Measurements from ENCODE around the gene BMAL1. TPM values are rescaled to one million over a fixed set of nuclear protein-coding genes. Genes with fewer than 3 reads are reported as not detected.

The BMAL1 gene
- total RNA-seq, 4 donors from 2014 or later = 57.8 to 143 (median 80.8) TPM

DNA sequence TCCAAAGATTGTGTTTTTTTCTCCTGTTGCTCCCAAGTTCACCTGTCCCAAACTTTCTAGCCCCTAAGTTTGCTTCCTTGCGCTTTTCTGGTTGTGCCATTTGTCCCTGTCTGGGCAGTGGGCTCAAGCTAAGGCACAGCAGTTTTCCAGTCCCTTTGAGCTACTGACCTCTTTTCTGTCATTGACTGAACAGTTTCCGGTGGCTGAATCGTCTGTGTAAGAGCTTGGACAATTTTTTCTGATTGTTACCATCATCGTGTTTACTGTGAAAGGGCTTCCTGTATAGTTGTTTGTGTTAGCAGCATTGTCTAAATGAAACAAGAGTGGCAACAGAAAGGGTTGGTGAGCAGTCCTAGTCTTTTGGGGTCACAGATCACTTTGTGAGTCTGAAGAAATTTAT, 49.8 kb downstream of the BMAL1 start:
- no peak for DNase-seq (ENCODE audit: low spot score in 2 of 2)
- no peak overlapping the region for H3K27ac ChIP-seq
- H3K36me3 ChIP-seq = peaks cover 8% of the 10 kb centered on the region
- no peaks in the 10 kb centered on the region for H3K9me3 ChIP-seq
- no peak overlapping the region for H3K4me3 ChIP-seq
- WGBS = 76% methylated on average over 4 of the region's 4 CpGs
- H3K4me1 ChIP-seq = peaks cover 28% of the 10 kb centered on the region
- no peaks in the 10 kb centered on the region for H3K27me3 ChIP-seq
- TF ChIP-seq, protein P1, sequence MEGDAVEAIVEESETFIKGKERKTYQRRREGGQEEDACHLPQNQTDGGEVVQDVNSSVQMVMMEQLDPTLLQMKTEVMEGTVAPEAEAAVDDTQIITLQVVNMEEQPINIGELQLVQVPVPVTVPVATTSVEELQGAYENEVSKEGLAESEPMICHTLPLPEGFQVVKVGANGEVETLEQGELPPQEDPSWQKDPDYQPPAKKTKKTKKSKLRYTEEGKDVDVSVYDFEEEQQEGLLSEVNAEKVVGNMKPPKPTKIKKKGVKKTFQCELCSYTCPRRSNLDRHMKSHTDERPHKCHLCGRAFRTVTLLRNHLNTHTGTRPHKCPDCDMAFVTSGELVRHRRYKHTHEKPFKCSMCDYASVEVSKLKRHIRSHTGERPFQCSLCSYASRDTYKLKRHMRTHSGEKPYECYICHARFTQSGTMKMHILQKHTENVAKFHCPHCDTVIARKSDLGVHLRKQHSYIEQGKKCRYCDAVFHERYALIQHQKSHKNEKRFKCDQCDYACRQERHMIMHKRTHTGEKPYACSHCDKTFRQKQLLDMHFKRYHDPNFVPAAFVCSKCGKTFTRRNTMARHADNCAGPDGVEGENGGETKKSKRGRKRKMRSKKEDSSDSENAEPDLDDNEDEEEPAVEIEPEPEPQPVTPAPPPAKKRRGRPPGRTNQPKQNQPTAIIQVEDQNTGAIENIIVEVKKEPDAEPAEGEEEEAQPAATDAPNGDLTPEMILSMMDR (IDR thresholded peaks at IDR 0.05) = no peak
- TF ChIP-seq POLR2A (IDR thresholded peaks at IDR 0.05) (no peak), POLR2AphosphoS5 (IDR thresholded peaks at IDR 0.05) (no peak), EP300 (IDR thresholded peaks at IDR 0.05) (no peak)

DNA sequence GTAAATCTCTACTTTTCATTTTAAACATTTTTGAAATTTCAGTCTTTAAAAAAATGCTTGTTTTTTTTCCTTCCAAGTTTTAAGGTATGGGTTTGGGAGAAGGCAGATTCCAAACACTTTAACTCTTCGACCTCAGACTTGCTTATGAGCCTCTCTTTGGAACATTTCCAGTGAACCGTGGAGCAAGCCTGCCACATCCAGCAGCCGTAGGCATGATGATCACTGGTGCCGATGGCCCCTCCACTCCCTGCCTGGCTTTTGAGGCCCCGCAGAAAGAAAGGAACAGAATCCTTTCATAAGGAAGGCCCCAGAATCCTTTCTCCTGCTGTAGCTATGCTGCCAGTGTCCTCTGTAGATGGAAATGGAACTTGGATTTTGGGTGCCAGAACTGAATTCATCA, 50.7 kb downstream of the BMAL1 start:
- Histone ChIP-seq H3K4me3 (no peak overlapping the region), H3K27me3 (no peaks in the 10 kb centered on the region), H3K36me3 (peaks cover 6% of the 10 kb centered on the region), H3K4me1 (peaks cover 37% of the 10 kb centered on the region), H3K27ac (no peak overlapping the region), H3K9me3 (no peaks in the 10 kb centered on the region)
- no peak for TF ChIP-seq POLR2A (IDR thresholded peaks at IDR 0.05)
- TF ChIP-seq, protein P1 (IDR thresholded peaks at IDR 0.05) = no peak
- no peak for TF ChIP-seq EP300 (IDR thresholded peaks at IDR 0.05)
- no peak for TF ChIP-seq POLR2AphosphoS5 (IDR thresholded peaks at IDR 0.05)
- no peak for DNase-seq (ENCODE audit: low spot score in 2 of 2)
- WGBS = 75% methylated on average over 5 of the region's 5 CpGs

DNA sequence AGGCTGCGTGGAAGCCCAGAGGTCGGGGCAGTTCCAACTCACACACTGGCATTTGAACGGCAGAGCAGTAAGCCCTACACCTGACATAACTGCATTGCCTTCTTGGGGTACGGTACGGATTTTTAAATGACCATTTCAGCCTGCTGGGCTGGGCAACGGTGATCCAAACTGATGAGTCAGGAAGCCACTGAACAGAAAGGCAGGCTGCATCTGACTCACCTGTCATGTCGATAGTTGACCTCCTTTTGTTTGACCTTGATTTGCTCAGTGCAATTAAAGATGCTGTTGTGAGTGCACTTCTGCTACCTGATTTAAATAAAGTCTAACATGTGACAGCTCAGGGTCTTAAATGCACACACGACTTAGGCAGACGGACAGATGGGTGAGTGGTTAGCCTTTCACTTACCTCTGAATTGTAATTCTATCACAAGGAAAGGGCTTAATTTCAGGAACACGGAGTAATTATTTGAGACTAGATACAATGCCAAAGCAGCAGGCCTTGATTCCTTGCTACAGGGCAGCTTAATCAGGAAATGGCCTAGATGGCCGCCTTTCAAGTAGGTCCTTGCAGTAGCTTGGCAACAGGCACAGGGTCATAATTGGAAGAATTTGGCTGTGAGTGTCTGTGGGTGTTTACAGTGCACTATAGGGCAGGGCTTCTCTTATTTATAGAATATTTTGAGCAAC, 52.2 kb downstream of the BMAL1 start:
- H3K4me1 ChIP-seq = peaks cover 52% of the 10 kb centered on the region
- DNase-seq (ENCODE audit: low spot score in 2 of 2) = no peak
- 54% methylated on average over 11 of the region's 11 CpGs for WGBS
- TF ChIP-seq POLR2AphosphoS5 (IDR thresholded peaks at IDR 0.05) (no peak), POLR2A (IDR thresholded peaks at IDR 0.05) (no peak), EP300 (IDR thresholded peaks at IDR 0.05) (no peak)
- TF ChIP-seq, protein P1 (IDR thresholded peaks at IDR 0.05) = no peak
- no peak overlapping the region for H3K4me3 ChIP-seq
- H3K27ac ChIP-seq = no peak overlapping the region
- H3K9me3 ChIP-seq = no peaks in the 10 kb centered on the region
- peaks cover 2% of the 10 kb centered on the region for H3K36me3 ChIP-seq
- H3K27me3 ChIP-seq = no peaks in the 10 kb centered on the region

DNA sequence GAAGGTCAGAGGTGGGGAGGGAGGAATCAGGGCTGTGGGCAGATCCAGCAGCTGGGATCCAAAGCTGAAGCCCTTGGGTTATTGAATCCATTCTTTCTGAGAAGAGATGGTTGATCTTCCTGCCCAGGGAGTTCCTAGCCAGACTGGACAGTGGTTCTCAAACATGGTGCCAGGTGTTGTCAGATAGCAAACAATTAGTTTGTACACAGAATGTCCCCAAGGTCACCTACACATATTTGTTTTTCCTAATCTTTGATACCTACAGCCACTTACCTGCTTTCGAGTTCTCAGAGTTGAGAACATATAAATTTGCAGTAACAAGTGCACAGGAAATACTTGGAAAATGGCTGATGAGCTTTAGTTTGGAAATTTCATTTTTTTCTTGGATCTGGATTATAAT, 54.5 kb downstream of the BMAL1 start:
- H3K27ac ChIP-seq = no peak overlapping the region
- TF ChIP-seq EP300 (IDR thresholded peaks at IDR 0.05) (no peak), POLR2A (IDR thresholded peaks at IDR 0.05) (no peak), POLR2AphosphoS5 (IDR thresholded peaks at IDR 0.05) (no peak)
- TF ChIP-seq, protein P1 (IDR thresholded peaks at IDR 0.05) = no peak
- DNase-seq (ENCODE audit: low spot score in 2 of 2) = no peak
- peaks cover 2% of the 10 kb centered on the region for H3K36me3 ChIP-seq
- peaks cover 61% of the 10 kb centered on the region for H3K4me1 ChIP-seq
- WGBS = 93% methylated on average over 1 of the region's 1 CpG
- no peaks in the 10 kb centered on the region for H3K27me3 ChIP-seq
- H3K9me3 ChIP-seq = no peaks in the 10 kb centered on the region
- no peak overlapping the region for H3K4me3 ChIP-seq

DNA sequence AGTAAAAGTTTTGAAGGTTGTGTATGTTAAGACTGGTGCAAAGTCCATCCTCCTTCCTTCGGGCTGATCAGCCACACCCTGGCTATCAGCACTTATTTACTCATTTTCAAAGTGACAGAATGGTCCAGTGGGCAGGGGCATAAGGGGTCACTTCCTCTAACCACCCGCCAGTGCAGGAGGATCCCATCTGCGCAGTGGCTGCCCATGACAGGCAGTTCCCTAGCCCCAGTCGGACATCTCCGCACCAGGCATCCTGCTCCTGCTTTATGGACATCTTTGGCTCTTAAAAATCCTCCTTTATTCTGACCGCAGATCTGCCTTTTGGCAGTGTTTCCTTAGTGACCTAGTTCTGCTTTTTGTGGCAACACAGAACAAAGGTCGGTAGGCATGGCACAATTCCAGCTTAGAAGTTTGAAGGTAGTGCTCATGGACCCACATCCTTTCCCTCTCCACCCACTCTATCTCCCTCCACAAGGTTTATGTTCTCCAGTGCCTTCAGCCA, 55.9 kb downstream of the BMAL1 start:
- H3K27ac ChIP-seq = no peak overlapping the region
- no peaks in the 10 kb centered on the region for H3K9me3 ChIP-seq
- H3K4me3 ChIP-seq = no peak overlapping the region
- WGBS = 67% methylated on average over 7 of the region's 7 CpGs
- H3K4me1 ChIP-seq = peaks cover 65% of the 10 kb centered on the region
- TF ChIP-seq POLR2A (IDR thresholded peaks at IDR 0.05) = no peak
- TF ChIP-seq POLR2AphosphoS5 (IDR thresholded peaks at IDR 0.05) = no peak
- no peak for TF ChIP-seq EP300 (IDR thresholded peaks at IDR 0.05)
- TF ChIP-seq, protein P1 (IDR thresholded peaks at IDR 0.05) = no peak
- no peak for DNase-seq (ENCODE audit: low spot score in 2 of 2)
- no peaks in the 10 kb centered on the region for H3K36me3 ChIP-seq
- H3K27me3 ChIP-seq = no peaks in the 10 kb centered on the region

Data from suprapubic skin (tissue), 4 donors.